HG03060 (cell line): ENCODE data around the gene HOMER1.
A peak's percentile ranks its signal among the peaks of the same experiment; 100 is the strongest.

Experiments used
- ATAC-seq: cut with Tn5 transposase; IDR thresholded peaks from one replicate; pipeline ENCODE4 v1.9.1; 2021; ENCODE audit warnings: low read depth, moderate number of reproducible peaks; ENCODE audit not compliant: unreplicated experiment

The HOMER1 gene

DNA sequence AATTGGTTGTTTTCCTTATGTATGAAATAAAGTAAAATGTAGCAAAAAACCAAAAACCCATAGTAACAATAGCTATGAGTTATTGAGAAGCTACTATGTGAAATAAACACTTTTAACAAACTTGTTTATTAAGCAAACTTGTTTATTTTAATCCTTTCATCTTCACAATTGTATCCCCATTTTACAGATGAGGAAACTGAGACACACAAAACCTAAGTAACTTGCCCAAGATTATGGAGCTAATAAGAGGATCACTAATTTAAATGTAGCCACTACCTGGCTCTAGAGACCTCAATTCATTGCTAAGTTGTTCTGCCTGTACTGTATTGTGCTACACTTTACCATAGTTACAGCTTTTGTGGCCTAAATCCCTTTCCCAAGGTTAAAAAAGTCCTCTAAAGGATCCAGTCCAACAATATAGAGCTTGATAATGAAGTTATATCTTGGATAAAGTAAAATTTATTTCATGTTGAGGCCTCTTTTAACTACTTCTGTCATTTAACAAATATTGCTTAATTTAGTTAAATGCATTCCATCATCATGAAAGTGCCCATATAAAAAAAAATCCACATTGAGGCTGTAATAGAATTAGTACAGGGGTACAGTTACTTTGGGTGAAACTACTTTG, 22.1 kb downstream of the HOMER1 start:
- ATAC-seq: no peak

DNA sequence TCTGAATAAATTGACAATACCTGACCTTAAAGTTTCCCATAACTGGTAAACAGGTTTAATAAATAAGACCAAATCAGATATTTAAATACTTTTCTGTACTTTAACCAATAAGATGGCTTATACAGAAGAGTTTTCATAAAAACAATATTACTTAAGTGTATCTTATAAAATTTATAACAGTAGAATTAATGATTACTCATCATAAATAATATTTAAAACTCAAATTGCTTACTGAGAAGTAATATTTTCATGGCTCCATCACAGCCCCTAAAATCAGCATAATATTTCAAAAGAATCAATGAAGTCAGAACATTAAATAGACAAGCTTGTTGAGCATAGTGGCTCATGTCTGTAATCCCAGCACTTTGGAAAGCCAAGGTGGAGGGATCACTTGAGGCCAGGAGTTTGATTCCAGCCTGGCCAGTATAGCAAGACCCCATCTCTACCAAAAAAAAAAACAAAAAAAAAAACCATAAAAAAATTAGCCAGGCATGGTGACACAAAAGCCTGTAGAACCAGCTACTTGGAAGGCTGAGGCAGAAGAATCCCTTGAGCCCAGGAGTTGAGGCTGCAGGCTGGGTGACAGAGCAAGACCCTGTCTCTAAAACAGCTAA, 23.5 kb downstream of the HOMER1 start:
- ATAC-seq: no peak

DNA sequence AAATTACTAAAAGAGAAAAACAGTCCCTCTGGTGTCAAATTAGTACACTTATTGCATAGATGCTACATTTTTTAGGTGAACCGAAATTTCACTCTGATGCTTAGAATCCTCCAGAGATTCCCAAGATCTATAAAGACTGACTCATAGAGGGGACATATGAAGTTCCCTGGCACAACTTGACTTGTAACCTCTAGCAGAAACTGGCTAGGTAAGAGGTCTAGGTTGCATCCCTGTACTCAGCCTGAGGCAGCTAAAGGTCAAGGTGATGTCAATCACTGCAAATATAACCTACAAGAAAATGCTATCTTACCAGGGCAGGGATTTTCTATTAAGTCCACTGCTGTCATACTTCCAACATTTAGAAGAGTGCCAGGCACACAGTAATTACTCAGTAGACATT, 24.2 kb downstream of the HOMER1 start:
- no peak for ATAC-seq

DNA sequence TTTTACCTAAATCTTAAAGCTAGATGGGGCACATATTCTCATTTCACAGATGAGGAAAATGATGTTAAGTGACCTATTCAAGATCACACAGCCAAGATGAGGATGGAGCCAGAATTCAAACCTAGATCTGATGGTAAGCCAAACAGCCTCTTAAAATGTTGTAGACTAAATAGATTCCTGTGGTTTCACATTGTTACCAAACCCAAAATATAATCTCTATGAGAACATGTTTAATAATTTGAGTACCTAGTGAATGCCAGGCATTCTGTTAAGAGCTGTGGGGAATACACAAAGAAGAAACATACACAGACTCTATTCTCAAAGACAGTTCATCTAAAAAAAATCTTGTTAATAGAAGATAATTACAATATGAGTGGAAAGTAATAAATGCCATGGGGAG, 25.2 kb downstream of the HOMER1 start:
- no peak for ATAC-seq

DNA sequence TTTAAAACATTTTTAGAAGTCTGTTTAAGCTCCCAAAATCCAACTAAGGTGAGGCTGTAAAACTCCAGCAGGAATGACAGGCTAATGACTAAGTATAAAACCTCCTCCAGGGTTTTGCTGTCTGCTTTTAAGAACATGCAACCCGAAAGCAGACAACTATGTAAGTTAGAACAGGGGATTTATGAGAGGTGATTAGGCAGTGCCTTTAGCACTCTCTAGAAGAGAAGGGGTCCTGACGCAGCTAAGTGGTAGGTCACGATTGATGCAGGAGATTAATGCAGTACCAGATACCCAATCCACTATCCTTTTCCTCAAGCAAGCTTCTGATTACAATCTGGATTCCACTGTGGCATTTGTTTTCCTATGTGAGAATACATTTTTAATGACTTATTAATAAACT, 25.9 kb downstream of the HOMER1 start:
- no peak for ATAC-seq

DNA sequence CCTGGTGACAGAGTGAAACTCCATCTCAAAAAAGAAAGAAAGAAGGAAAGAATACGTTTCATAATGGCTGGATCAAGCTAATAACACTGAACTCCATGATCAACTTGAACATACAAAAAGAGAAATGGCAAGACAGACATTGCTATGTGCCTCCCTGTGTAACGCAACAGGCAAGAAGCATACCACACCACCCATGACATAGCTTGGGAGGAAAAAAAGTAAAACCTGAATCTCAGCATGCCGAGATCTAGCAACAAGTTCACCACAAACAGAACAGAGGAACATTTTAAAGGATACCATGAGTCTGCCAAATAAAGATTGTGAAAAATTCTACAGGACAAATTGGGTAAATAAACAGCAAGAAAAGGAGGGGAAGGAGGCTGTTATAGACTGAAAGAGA, 26.7 kb downstream of the HOMER1 start:
- ATAC-seq: no peak

DNA sequence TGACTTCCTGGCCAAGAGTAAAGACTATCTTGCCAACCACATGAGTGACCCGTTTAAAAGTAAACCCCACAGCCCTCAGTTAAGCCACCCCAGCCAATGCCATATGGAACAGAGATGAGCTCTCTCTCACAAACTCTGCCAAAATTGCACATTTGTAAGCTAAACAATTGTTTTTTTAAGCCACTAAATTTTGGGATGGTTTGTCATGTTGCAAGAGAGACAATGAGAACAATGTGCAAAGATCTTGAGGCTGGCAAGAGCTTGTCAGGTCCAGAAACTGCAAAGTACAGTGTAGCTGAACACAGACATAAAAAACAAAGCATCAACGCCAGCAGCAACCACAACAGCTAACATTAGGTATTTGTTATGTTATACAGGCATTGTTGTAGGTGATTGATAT, 27.8 kb downstream of the HOMER1 start:
- ATAC-seq: no peak

DNA sequence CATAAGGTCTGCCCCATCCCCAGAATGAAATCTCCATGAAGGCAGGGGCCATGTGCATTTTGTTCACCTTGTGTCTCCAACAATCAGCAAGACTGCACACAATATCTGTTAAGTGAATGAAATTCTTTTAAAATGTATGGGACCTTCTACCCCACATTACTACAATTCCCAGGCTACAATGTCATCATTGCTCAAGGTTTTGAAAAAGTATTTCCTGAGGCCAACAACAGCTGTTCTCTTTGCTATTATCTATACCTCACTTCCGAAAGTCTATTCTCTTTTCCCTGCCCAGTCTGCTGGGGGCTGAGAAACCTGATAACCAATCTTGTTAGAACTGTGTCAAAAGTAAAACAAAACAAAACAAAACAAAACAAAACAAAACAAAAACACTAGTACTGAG, 29.2 kb downstream of the HOMER1 start:
- ATAC-seq: no peak

DNA sequence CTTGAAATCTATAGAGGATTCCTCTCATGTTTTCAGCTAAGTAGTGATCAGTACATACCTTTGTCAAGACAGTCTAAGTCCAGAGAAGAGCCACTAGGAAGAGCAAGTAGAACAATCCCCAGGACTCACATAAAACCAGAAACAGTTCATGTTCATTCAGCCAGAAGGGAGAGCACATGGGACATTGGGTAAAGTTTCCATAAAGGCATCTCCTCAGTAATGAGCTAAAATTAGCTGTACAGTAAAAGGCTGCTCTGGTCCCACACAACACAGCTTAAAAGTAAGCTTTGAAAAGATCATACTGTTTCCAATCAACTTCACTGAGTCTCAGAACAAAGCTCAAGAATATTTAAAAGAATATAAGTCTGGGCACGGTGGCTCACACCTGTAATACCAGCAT, 32.4 kb downstream of the HOMER1 start:
- no peak for ATAC-seq

DNA sequence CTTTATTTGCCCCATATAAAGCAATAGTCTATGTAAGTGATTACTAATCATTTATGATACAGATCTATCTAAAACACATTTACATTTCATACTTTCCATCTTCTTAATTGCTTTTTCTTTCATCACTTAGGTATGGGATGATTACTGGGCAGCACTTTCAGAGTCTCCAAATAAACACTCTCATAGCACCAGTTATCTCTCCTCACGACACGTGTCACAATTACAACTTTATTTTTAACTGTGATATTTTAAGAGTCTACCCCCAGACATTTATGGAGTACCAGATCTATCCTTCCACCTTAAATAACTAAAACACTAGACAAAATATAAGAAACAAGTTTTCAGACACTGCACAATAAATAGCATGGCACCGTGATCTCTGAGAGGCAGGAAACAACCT, 32.9 kb downstream of the HOMER1 start:
- ATAC-seq: no peak

DNA sequence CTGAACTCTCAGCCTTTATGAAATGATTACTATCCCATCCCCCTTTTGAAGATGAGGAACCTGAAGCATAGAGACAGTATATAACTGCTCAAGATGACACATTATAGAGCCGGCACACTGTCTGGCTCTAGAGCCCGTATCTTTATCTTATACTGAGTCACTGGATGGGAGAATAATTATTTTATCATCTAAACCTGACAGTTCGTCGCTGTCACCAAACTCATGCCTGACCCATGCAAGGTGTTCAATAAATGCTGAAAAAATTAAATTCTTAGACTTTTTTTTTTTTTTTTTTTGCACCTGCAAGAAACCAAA, 38.8 kb downstream of the HOMER1 start:
- no peak for ATAC-seq

DNA sequence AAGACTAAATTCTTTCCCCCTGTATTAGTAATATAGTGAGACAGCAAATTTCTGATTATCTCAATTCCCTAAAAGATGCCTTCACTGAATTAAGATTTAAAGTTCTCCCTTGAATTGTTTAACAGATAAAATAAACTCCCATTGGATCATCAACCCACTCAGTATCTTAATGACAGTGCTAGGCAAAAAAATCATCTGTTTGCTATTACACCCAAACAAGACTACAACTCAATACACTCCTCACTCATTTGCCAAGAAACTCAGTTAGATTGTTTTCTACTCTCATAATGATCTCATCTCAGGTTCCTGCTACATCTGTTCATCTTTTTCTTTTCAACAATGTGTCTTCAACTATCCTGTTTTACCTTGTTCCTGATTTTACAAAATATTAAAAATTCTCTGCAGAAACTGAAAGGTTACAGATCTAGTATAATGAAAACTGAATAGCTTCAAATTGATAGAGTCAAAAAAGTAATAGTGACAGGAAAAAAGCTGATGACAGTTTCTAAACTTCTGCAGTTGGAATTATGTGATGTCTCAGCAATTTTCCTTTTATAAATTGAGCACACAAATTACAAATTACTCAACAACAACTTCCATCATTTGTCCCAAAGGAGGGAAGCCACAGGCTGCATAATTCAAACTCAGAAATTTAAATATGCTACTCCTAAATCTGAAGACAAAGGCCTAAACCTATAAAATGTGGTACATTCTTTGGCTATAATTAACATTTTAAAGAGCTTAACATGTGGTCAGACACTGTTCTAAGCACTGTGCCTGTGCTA, 39.4 kb downstream of the HOMER1 start:
- ATAC-seq: no peak

DNA sequence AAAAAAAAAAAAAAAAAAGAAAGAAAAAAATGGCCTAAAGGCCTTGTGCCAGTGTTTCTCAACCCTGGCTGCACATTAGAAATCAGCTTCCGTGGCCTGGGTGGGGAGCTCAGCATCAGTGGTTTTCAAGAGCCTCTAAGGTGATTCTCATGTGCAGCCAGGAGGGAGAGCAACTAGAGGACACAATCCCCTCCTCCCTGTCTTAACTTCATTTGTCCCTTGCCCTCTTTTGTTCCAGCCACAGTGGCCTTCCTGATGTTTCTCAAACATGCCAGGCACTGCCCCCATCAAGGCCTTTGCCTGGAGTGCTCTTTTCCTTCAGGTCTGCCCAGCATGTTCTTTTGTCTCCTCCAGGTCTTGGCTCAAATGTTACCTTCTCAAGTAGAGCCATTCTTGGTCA, 42.4 kb downstream of the HOMER1 start:
- no peak for ATAC-seq

DNA sequence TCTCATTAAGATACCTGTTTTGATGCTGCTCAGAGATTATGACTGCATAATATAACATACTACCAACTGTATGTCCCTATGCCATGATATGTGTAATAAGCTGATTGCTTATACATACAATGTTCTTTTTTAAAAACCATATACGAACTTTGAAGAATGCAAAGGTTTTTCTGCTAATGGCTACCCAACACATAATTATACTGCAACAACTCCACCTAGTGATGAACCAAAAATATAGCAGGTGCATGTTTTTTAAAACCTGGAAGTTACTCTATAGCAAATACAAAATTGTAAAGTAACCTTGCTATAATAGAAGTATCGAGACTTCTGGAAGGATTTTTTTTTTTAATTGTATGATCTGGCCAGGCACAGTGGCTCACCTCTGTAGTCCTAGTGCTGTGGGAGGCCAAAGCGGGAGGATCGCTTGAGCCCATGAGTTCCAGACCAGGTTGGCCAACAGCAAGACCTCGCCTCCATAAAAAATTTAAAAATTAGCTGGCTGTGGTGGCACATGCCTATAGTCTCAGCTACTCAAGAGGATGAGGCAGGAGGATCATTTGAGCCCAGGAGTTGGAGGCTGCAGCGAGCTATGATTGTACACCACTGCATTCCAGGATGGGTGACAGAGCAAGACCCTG, 49.1 kb downstream of the HOMER1 start:
- ATAC-seq: no peak

DNA sequence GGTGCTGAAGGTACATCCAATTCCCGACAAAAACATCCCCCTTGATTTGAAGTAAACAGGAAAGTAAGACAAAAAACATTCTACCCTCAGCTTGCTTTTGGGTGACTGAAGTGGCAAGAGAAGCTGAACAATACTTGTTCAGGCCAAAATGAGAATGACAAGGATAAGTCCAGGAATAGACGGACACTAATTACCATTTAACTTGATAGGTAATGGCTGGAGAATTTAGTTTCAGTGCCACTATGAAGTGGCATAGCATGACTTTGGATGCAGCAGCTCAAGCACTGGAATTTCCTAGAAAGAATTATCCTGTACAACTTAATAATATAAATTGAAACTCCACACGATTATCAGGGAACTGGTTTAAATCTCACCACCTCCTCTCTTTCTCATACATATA, 49.7 kb downstream of the HOMER1 start:
- ATAC-seq: no peak

DNA sequence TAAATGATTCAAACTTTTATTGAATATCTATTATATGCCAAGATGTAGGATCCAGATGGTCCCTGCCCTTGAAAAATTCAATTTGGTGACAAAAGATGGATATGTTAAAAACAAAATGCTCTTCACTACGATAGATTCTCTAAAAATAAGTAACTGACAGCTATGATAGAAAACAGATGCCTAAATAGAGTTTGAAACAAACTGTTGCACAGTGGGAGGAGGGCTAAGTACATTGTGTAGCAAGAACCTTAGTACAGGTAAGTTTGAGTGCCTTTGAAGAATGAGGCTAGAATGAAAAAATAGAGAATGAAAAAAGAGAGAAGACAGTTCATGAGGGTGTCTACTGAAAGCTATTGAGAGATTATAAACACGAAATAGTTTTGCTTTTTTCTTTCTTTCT, 54.3 kb downstream of the HOMER1 start:
- ATAC-seq: no peak

DNA sequence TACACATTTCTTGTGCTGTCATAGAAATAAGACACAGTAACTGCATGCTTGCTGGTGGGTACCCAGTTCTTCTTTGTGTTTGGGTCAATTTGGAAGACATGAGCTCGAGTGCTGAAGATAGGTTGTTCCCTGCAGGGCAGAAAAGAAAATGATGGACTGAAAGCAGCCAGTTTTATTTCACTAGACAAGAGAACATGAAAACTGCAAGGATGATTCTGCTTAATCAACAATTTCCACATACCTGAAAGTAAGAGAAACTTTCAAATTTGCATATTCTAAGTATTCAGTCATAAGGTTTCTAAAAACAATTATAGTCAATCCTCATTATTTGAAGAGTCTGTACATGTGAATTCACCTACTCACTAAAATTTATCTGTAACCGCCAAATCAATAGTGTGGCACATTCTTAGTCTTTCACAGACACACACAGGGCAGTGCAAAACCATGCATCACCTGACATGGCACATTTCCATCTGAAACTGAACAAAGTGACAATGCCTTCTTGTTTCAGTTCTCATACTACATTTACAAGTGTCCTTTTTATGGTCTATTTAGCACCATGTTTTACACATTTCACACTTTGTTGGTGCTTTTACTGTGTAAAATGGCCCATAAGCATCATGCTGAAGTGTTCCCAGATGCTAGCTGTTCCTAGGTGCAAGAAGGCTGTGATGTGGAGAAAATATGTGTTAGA, 56.9 kb downstream of the HOMER1 start:
- peak; percentile 83 for ATAC-seq

DNA sequence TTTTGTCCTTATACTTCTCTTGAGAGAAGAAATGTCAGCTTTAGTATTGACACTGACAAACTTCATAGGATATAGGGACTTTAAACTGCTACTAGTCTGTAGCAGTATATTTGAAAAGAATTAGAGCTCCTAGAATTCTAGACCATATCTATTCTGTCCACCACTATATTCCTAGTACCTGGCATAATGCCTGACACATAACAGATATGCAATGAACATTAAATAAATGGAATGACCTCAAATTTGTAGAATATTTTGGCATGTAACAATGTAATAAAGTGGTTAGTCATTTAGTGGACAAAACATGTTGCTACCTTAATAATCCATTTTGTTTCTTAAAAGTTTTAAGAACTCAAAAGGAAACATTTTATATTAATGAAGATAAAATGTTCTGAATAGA, 57.5 kb downstream of the HOMER1 start:
- ATAC-seq: no peak

DNA sequence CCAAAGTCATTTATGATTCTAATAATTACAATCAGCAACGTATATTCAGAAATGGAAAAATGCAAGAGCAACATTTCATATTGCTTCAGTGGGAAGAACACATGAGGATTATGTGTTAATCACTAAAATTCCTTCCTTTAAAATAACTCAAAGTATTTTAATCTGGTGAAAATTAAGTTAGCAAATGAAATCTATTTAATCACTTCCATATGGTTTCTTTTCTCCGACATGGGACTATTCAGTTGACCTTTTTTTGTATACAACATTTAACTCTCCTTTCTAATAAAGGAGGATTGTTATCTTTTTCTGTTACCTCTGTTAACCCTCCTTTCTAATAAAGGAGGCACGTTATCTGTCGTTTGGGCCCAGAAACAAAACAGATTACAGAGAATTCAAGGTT, 59.9 kb downstream of the HOMER1 start:
- ATAC-seq: no peak

DNA sequence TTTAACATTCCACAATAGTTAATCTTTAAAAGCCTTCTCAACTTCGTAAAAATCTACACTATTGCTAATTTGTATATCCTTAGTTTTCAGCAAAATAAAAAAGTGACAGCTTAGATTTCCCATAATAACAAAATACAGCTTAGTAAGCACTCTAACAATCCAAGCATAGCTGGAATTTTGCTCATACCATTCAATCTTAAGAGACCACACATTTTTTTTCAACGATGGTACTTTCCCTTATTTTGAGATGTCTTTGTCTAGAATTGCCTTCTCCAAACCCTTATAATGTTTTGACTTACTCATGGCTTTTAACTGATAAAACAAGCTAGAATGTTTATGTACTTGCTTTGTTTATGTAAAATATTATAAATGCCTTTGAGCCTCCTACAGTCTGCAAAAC, 65.6 kb downstream of the HOMER1 start:
- no peak for ATAC-seq

DNA sequence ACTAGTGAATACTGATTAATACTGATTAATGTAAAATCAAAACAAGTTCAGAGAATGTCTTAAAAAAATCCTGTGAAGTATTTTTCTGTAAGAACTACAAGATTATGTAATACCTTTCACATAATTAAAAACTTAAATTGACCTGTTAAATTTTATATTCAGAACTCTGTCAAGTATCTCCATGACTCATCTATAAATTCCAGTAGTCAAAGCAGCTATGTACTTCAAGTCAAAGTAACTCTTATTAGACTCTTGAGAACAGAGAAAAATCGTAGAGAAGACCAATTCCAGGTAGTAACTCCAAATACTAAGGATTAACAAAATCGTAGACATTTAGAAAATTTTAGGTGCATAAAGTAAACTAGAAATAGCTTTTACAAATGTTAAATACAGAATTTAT, 77.1 kb downstream of the HOMER1 start:
- no peak for ATAC-seq
